ENCODE results near the gene PI16.

GRCh38 chr6:36926708-36927513 is 27.6 kb upstream of the PI16 start:
- TF ChIP-seq CTCF (IDR thresholded peaks at IDR 0.05) (no peak), POLR2AphosphoS5 (IDR thresholded peaks at IDR 0.05) (no peak)
